HEK293 (cell line): ENCODE results near the gene PNPLA5.

ENCODE experiments used
- CTCF ChIA-PET: fragments of 350-600 bp; formaldehyde crosslinking; extraction: SDS; loops from one replicate; lab custom pipeline; 2021; ENCODE audit warnings: antibody characterized with exemption; lab: Yijun Ruan, JAX
- POLR2A ChIA-PET: fragments of 300-600 bp; formaldehyde crosslinking; extraction: SDS; loops from one replicate; lab custom pipeline; 2020; ENCODE audit warnings: antibody characterized with exemption, inconsistent platforms; lab: Yijun Ruan, JAX
- H3K27ac ChIP-seq: fragments of 200-500 bp; sonication (Bioruptor generic); 2 replicates; pipeline ENCODE4 v1.5.1; 2014; ENCODE audit warnings: low read depth, low read length, control low read depth, inconsistent platforms; ENCODE audit errors: extremely low read depth
- H3K36me3 ChIP-seq, 2 experiments: fragments of 200-500 bp in 1 of 2; sonication (Bioruptor generic) in 1 of 2; 1 replicate in 1 of 2; 2 replicates in 1 of 2; pipeline ENCODE4 v1.5.1; 2014 to 2017; ENCODE audit warnings: inconsistent platforms in 2 of 2, low read length in 2 of 2; ENCODE audit not compliant: control insufficient read depth in 2 of 2, insufficient read depth in 1 of 2
- H3K4me1 ChIP-seq: fragments of 200-500 bp; sonication (Bioruptor generic); 2 replicates; pipeline ENCODE4 v1.5.1; 2014; ENCODE audit warnings: mild to moderate bottlenecking, low read length, inconsistent platforms; ENCODE audit not compliant: control insufficient read depth, insufficient read depth
- H3K4me3 ChIP-seq: 2 replicates; pipeline ENCODE4 v1.5.1; 2011; ENCODE audit warnings: low read depth, mild to moderate bottlenecking, control low read depth, low read length, moderate library complexity
- H3K9me3 ChIP-seq: fragments of 200-500 bp; sonication (Bioruptor generic); 2 replicates; pipeline ENCODE4 v1.5.1; 2014; ENCODE audit warnings: low read depth, low read length, inconsistent platforms; ENCODE audit not compliant: control insufficient read depth, insufficient read depth
- GFI1B ChIP-seq: fragments of 450-650 bp; formaldehyde crosslinking; IDR thresholded peaks from 2 replicates; pipeline ENCODE4 v1.5.1; 2016; ENCODE audit warnings: missing biosample characterization, missing genetic modification characterization
- GLI4 ChIP-seq: fragments of 450-650 bp; formaldehyde crosslinking; IDR thresholded peaks from 2 replicates; pipeline ENCODE4 v1.5.1; 2016; ENCODE audit warnings: missing biosample characterization, missing genetic modification characterization
- INSM2 ChIP-seq: fragments of 450-650 bp; formaldehyde crosslinking; IDR thresholded peaks from 2 replicates; pipeline ENCODE4 v1.5.1; 2016; ENCODE audit warnings: missing biosample characterization, missing genetic modification characterization
- REPIN1 ChIP-seq: fragments of 450-650 bp; formaldehyde crosslinking; IDR thresholded peaks from 2 replicates; pipeline ENCODE4 v1.5.1; 2017; ENCODE audit warnings: missing biosample characterization, missing genetic modification characterization, low read depth
- SP2 ChIP-seq: fragments of 450-650 bp; formaldehyde crosslinking; IDR thresholded peaks from 2 replicates; pipeline ENCODE4 v1.5.1; 2016; ENCODE audit warnings: missing biosample characterization, missing genetic modification characterization
- WT1 ChIP-seq: fragments of 450-650 bp; formaldehyde crosslinking; IDR thresholded peaks from 2 replicates; pipeline ENCODE4 v1.5.1; 2016; ENCODE audit warnings: missing biosample characterization, missing genetic modification characterization
- ZBTB8A ChIP-seq: fragments of 450-650 bp; formaldehyde crosslinking; IDR thresholded peaks from 2 replicates; pipeline ENCODE4 v1.5.1; 2016; ENCODE audit warnings: missing biosample characterization, missing genetic modification characterization
- ZFP37 ChIP-seq: fragments of 450-650 bp; formaldehyde crosslinking; IDR thresholded peaks from 2 replicates; pipeline ENCODE4 v1.5.1; 2016; ENCODE audit warnings: missing biosample characterization, missing genetic modification characterization
- ZNF10 ChIP-seq: fragments of 450-650 bp; formaldehyde crosslinking; IDR thresholded peaks from 2 replicates; pipeline ENCODE4 v1.5.1; 2017; ENCODE audit warnings: missing biosample characterization, missing genetic modification characterization
- ZNF16 ChIP-seq: fragments of 450-650 bp; formaldehyde crosslinking; IDR thresholded peaks from 2 replicates; pipeline ENCODE4 v1.5.1; 2016; ENCODE audit warnings: low read depth, missing biosample characterization, missing genetic modification characterization
- ZNF223 ChIP-seq: fragments of 450-650 bp; formaldehyde crosslinking; IDR thresholded peaks from 2 replicates; pipeline ENCODE4 v1.5.1; 2016; ENCODE audit warnings: missing biosample characterization, missing genetic modification characterization
- ZNF23 ChIP-seq: fragments of 450-650 bp; formaldehyde crosslinking; IDR thresholded peaks from 2 replicates; pipeline ENCODE4 v1.5.1; 2016; ENCODE audit warnings: missing biosample characterization, missing genetic modification characterization, borderline replicate concordance
- ZNF394 ChIP-seq: fragments of 450-650 bp; formaldehyde crosslinking; IDR thresholded peaks from 2 replicates; pipeline ENCODE4 v1.5.1; 2016; ENCODE audit warnings: missing biosample characterization, missing genetic modification characterization, mild to moderate bottlenecking, moderate library complexity, borderline replicate concordance
- ZNF416 ChIP-seq: fragments of 450-650 bp; formaldehyde crosslinking; IDR thresholded peaks from 2 replicates; pipeline ENCODE4 v1.5.1; 2016; ENCODE audit warnings: missing biosample characterization, missing genetic modification characterization
- ZNF48 ChIP-seq: fragments of 450-650 bp; formaldehyde crosslinking; IDR thresholded peaks from 2 replicates; pipeline ENCODE4 v1.5.1; 2016; ENCODE audit warnings: missing biosample characterization, missing genetic modification characterization
- ZNF514 ChIP-seq: fragments of 450-650 bp; formaldehyde crosslinking; IDR thresholded peaks from 2 replicates; pipeline ENCODE4 v1.5.1; 2016; ENCODE audit warnings: missing biosample characterization, missing genetic modification characterization
- ZNF530 ChIP-seq: fragments of 450-650 bp; formaldehyde crosslinking; IDR thresholded peaks from 2 replicates; pipeline ENCODE4 v1.5.1; 2016; ENCODE audit warnings: low read depth, missing biosample characterization, missing genetic modification characterization
- ZNF623 ChIP-seq: fragments of 450-650 bp; formaldehyde crosslinking; IDR thresholded peaks from 2 replicates; pipeline ENCODE4 v1.5.1; 2016; ENCODE audit warnings: missing biosample characterization, missing genetic modification characterization
- ZNF677 ChIP-seq: fragments of 450-650 bp; IDR thresholded peaks from 2 replicates; pipeline ENCODE4 v1.5.0; 2018; ENCODE audit warnings: missing biosample characterization, mild to moderate bottlenecking, missing genetic modification characterization, moderate library complexity
- ZNF701 ChIP-seq: fragments of 450-650 bp; formaldehyde crosslinking; IDR thresholded peaks from 2 replicates; pipeline ENCODE4 v1.5.1; 2016; ENCODE audit warnings: missing biosample characterization, missing genetic modification characterization
- ZNF837 ChIP-seq: fragments of 450-650 bp; formaldehyde crosslinking; IDR thresholded peaks from 2 replicates; pipeline ENCODE4 v1.5.1; 2016; ENCODE audit warnings: missing biosample characterization, missing genetic modification characterization
- TF ChIP-seq, protein P1 (sequence below): fragments of 450-650 bp; formaldehyde crosslinking; IDR thresholded peaks from 2 replicates; pipeline ENCODE4 v1.5.1; 2017; ENCODE audit warnings: missing biosample characterization, missing genetic modification characterization
- TF ChIP-seq, protein P2 (sequence below): sonication (generic); formaldehyde crosslinking; IDR thresholded peaks from 2 replicates; pipeline ENCODE4 v1.8.1; 2022; ENCODE audit warnings: mild to moderate bottlenecking, moderate library complexity, missing genetic modification reagents
- TF ChIP-seq, protein P3 (sequence below): fragments of 450-650 bp; formaldehyde crosslinking; IDR thresholded peaks from 2 replicates; pipeline ENCODE4 v1.5.1; 2016; ENCODE audit warnings: missing biosample characterization, missing genetic modification characterization

The PNPLA5 gene

DNA sequence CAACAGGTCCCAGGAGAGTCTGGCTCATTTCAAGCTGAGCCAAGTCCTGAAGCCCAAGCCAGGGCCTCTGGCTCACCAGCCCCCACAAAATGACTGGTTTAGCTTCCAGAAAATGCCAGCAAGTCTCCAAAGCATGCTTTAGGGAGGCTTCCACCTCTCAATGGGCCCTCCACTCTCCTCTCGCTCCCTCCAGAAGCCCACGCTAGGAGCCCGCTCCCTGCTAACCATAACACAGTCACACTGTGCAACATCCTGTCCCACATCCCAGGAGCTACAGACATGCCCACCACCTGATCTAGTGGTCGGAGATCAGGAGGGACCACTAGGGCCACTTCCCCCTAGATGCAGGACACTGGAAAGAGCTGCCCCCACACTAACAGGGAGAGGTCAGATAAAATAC is 36.4 kb downstream of the PNPLA5 start:
- no peaks in the 10 kb centered on the region for H3K4me1 ChIP-seq
- peaks cover 0 to 9% of the 10 kb centered on the region in 2 experiments; a peak in 1 of 3 replicates for H3K36me3 ChIP-seq
- no peaks in the 10 kb centered on the region; the same call in 1 of the 2 replicates for H3K9me3 ChIP-seq
- H3K27ac ChIP-seq = no peak overlapping the region
- POLR2A ChIA-PET = no interaction called here
- TF ChIP-seq, protein P1, sequence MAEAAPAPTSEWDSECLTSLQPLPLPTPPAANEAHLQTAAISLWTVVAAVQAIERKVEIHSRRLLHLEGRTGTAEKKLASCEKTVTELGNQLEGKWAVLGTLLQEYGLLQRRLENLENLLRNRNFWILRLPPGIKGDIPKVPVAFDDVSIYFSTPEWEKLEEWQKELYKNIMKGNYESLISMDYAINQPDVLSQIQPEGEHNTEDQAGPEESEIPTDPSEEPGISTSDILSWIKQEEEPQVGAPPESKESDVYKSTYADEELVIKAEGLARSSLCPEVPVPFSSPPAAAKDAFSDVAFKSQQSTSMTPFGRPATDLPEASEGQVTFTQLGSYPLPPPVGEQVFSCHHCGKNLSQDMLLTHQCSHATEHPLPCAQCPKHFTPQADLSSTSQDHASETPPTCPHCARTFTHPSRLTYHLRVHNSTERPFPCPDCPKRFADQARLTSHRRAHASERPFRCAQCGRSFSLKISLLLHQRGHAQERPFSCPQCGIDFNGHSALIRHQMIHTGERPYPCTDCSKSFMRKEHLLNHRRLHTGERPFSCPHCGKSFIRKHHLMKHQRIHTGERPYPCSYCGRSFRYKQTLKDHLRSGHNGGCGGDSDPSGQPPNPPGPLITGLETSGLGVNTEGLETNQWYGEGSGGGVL (tag by site-specific recombination) = no peak
- TF ChIP-seq ZNF530 (no peak), ZNF223 (tag by site-specific recombination) (no peak), ZNF16 (tag by site-specific recombination) (no peak), ZNF416 (tag by site-specific recombination) (no peak), ZNF10 (tag by site-specific recombination) (no peak), WT1 (tag by site-specific recombination) (no peak), ZFP37 (tag by site-specific recombination) (no peak), GFI1B (tag by site-specific recombination) (no peak), ZNF701 (tag by site-specific recombination) (no peak), INSM2 (tag by site-specific recombination) (no peak), ZNF514 (tag by site-specific recombination) (no peak), ZNF394 (tag by site-specific recombination) (no peak), REPIN1 (tag by site-specific recombination) (no peak)
- TF ChIP-seq, protein P2, sequence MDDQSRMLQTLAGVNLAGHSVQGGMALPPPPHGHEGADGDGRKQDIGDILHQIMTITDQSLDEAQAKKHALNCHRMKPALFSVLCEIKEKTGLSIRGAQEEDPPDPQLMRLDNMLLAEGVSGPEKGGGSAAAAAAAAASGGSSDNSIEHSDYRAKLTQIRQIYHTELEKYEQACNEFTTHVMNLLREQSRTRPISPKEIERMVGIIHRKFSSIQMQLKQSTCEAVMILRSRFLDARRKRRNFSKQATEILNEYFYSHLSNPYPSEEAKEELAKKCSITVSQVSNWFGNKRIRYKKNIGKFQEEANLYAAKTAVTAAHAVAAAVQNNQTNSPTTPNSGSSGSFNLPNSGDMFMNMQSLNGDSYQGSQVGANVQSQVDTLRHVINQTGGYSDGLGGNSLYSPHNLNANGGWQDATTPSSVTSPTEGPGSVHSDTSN (CRISPR knock-in tag) = no peak
- no peak overlapping the region for H3K4me3 ChIP-seq
- CTCF ChIA-PET = no interaction called here

- TF ChIP-seq ZNF677 (tag by site-specific recombination) (no peak), ZBTB8A (tag by site-specific recombination) (no peak), ZNF837 (no peak), GLI4 (tag by site-specific recombination) (no peak), ZNF623 (no peak), ZNF23 (tag by site-specific recombination) (no peak), ZNF48 (no peak), SP2 (tag by site-specific recombination) (no peak)
- TF ChIP-seq, protein P1 (tag by site-specific recombination) = no peak
- TF ChIP-seq, protein P3, sequence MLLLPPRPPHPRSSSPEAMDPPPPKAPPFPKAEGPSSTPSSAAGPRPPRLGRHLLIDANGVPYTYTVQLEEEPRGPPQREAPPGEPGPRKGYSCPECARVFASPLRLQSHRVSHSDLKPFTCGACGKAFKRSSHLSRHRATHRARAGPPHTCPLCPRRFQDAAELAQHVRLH = no peak
- H3K27ac ChIP-seq = no peak overlapping the region
- H3K9me3 ChIP-seq = no peaks in the 10 kb centered on the region; the same call in 1 of the 2 replicates
- no peak overlapping the region for H3K4me3 ChIP-seq
- ChIA-PET CTCF (no interaction called here), POLR2A (interaction anchor here (0.6 kb wide), 1 partner anchor 40 kb away, joined by 5 read pairs; no protein-coding TSS in a partner anchor)
- H3K4me1 ChIP-seq = no peaks in the 10 kb centered on the region
- peaks cover 0 to 9% of the 10 kb centered on the region in 2 experiments; a peak in 1 of 3 replicates for H3K36me3 ChIP-seq
These were observed 37.0 kb downstream of the PNPLA5 start for GRCh38 chr22:43854786-43855271.
